HL-60 (cell line): ENCODE measurements around the gene RGL4.

ENCODE experiments used
- DNase-seq, 2 experiments: peaks; one replicate each; pipeline ENCODE4 v3.0.0-alpha.2; 2010 to 2020; ENCODE audit warnings: low read depth in 1 of 2, low spot score in 1 of 2
- H3K27ac ChIP-seq: fragments of 250-450 bp; sonication (Bioruptor Pico); replicated peaks from 2 replicates; pipeline ENCODE4 v1.5.1; 2020; ENCODE audit warnings: mild to moderate bottlenecking, moderate library complexity
- H3K27me3 ChIP-seq: fragments of 250-450 bp; sonication (Bioruptor Pico); 2 replicates; pipeline ENCODE4 v1.5.1; 2021; ENCODE audit warnings: mild to moderate bottlenecking, moderate library complexity; ENCODE audit not compliant: insufficient read depth, poor library complexity, severe bottlenecking
- H3K4me3 ChIP-seq: replicated peaks from 2 replicates; pipeline ENCODE4 v1.5.1; 2011; ENCODE audit warnings: mild to moderate bottlenecking, control low read depth, low read length; ENCODE audit not compliant: insufficient read depth
- GABPA ChIP-seq: IDR thresholded peaks from 2 replicates; pipeline ENCODE4 v1.6.1; 2012; ENCODE audit warnings: low read depth
- POLR2AphosphoS5 ChIP-seq: IDR thresholded peaks from 2 replicates; pipeline ENCODE4 v1.6.1; 2012; ENCODE audit warnings: low read depth
- REST ChIP-seq: IDR thresholded peaks from 2 replicates; pipeline ENCODE4 v1.6.1; 2012; ENCODE audit warnings: low read depth; ENCODE audit not compliant: insufficient replicate concordance
- SPI1 ChIP-seq: IDR thresholded peaks from 2 replicates; pipeline ENCODE4 v1.6.1; 2012; ENCODE audit warnings: low read depth, mild to moderate bottlenecking, borderline replicate concordance
- TF ChIP-seq, protein P1 (sequence below): IDR thresholded peaks from one replicate; pipeline ENCODE4 v1.5.1; 2011; ENCODE audit warnings: low read length, control low read depth, inconsistent platforms; ENCODE audit not compliant: insufficient read depth

RGL4 gene

DNA sequence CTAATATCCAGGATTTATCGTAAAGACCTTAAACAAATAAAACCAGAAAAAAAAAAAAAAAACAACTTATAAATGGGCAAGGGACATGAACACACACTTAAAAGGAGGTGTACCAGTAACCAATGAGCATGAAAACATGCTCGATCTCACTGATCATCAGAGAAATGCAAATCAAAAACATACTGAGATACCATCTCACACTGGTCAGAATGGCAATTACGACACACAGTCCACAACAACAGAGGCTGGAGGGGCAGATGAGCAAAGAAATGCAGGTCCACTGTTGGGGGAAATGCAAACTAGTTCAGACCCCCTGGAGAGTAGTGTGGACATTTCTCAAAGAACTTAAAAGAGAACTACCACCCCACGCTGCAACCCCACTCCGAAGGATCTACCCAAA lies 13.2 kb downstream of the RGL4 start:
- no peak overlapping the region for H3K4me3 ChIP-seq
- H3K27ac ChIP-seq = no peak overlapping the region
- TF ChIP-seq SPI1 (no peak), GABPA (no peak), REST (no peak), POLR2AphosphoS5 (no peak)
- TF ChIP-seq, protein P1, sequence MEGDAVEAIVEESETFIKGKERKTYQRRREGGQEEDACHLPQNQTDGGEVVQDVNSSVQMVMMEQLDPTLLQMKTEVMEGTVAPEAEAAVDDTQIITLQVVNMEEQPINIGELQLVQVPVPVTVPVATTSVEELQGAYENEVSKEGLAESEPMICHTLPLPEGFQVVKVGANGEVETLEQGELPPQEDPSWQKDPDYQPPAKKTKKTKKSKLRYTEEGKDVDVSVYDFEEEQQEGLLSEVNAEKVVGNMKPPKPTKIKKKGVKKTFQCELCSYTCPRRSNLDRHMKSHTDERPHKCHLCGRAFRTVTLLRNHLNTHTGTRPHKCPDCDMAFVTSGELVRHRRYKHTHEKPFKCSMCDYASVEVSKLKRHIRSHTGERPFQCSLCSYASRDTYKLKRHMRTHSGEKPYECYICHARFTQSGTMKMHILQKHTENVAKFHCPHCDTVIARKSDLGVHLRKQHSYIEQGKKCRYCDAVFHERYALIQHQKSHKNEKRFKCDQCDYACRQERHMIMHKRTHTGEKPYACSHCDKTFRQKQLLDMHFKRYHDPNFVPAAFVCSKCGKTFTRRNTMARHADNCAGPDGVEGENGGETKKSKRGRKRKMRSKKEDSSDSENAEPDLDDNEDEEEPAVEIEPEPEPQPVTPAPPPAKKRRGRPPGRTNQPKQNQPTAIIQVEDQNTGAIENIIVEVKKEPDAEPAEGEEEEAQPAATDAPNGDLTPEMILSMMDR = no peak
- no peak for DNase-seq
- no peaks in the 10 kb centered on the region for H3K27me3 ChIP-seq

GRCh38 chr22:23704829-23705228 lies 14.0 kb downstream of the RGL4 start:
- Histone ChIP-seq H3K4me3 (no peak overlapping the region), H3K27ac (no peak overlapping the region), H3K27me3 (no peaks in the 10 kb centered on the region)
- TF ChIP-seq GABPA = no peak
- TF ChIP-seq, protein P1 = no peak
- TF ChIP-seq REST = no peak
- no peak for TF ChIP-seq POLR2AphosphoS5
- no peak for TF ChIP-seq SPI1
- DNase-seq = no peak

- Histone ChIP-seq H3K4me3 (no peak overlapping the region), H3K27me3 (no peaks in the 10 kb centered on the region), H3K27ac (no peak overlapping the region)
- TF ChIP-seq REST = no peak
- no peak for TF ChIP-seq SPI1
- TF ChIP-seq POLR2AphosphoS5 = no peak
- no peak for TF ChIP-seq GABPA
- TF ChIP-seq, protein P1 = no peak
- no peak for DNase-seq
Observed at GRCh38 chr22:23705358-23705757, 14.5 kb downstream of the RGL4 start.
